NB4 (cell line): ENCODE data around the gene PAX2.
A peak's percentile ranks its signal among the peaks of the same experiment; 100 is the strongest.

Experiments
- DNase-seq: peaks from one replicate; pipeline ENCODE4 v3.0.0; 2010; ENCODE audit warnings: low read depth
- H3K4me3 ChIP-seq: one replicate; pipeline ENCODE4 v1.5.1; 2011; ENCODE audit warnings: mild to moderate bottlenecking, low read depth, low read length, moderate library complexity
- MYC ChIP-seq: IDR thresholded peaks from 2 replicates; pipeline ENCODE4 v1.6.1; 2011; ENCODE audit warnings: low read depth, low read length
- POLR2A ChIP-seq: IDR thresholded peaks from 2 replicates; pipeline ENCODE4 v1.6.1; 2011; ENCODE audit warnings: mild to moderate bottlenecking; ENCODE audit not compliant: insufficient read length; ENCODE audit errors: extremely low read depth
- TF ChIP-seq, protein P1 (sequence below): IDR thresholded peaks from one replicate; pipeline ENCODE4 v1.5.1; 2012; ENCODE audit warnings: low read depth, low read length
- TF ChIP-seq, protein P2 (sequence below): IDR thresholded peaks from 2 replicates; pipeline ENCODE4 v1.6.1; 2011; ENCODE audit warnings: low read depth, low read length

PAX2 gene

DNA sequence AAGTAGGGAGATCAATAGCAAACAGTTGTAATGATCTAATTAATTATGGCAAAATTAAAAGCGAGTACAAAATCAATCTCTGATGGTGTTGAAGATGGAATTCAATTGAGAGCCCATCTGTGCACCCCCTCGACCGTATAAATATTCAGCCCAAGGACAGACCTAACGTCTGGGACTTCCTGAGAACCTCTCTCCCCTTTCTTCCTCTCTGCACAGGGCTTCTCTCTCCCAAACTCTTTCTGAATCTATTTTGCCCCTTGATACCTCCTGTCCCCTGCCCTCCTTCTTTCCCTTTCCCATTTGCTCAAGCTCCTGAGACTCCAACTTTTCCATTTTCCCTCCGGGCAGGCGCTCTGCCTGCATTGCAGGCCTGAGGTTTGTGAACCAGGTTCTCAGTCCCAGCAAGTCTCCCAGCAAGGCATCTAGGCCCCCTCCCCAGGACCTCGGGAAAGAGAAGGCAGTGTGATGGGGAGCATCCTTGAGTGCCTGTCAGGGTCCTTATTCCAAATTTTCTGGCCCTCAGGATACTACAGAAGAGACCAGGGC is 8.5 kb upstream of the PAX2 start:
- no peak overlapping the region for H3K4me3 ChIP-seq
- TF ChIP-seq, protein P1, sequence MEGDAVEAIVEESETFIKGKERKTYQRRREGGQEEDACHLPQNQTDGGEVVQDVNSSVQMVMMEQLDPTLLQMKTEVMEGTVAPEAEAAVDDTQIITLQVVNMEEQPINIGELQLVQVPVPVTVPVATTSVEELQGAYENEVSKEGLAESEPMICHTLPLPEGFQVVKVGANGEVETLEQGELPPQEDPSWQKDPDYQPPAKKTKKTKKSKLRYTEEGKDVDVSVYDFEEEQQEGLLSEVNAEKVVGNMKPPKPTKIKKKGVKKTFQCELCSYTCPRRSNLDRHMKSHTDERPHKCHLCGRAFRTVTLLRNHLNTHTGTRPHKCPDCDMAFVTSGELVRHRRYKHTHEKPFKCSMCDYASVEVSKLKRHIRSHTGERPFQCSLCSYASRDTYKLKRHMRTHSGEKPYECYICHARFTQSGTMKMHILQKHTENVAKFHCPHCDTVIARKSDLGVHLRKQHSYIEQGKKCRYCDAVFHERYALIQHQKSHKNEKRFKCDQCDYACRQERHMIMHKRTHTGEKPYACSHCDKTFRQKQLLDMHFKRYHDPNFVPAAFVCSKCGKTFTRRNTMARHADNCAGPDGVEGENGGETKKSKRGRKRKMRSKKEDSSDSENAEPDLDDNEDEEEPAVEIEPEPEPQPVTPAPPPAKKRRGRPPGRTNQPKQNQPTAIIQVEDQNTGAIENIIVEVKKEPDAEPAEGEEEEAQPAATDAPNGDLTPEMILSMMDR, result no peak
- TF ChIP-seq POLR2A (no peak), MYC (no peak)
- TF ChIP-seq, protein P2, sequence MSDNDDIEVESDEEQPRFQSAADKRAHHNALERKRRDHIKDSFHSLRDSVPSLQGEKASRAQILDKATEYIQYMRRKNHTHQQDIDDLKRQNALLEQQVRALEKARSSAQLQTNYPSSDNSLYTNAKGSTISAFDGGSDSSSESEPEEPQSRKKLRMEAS, result no peak
- no peak for DNase-seq

DNA sequence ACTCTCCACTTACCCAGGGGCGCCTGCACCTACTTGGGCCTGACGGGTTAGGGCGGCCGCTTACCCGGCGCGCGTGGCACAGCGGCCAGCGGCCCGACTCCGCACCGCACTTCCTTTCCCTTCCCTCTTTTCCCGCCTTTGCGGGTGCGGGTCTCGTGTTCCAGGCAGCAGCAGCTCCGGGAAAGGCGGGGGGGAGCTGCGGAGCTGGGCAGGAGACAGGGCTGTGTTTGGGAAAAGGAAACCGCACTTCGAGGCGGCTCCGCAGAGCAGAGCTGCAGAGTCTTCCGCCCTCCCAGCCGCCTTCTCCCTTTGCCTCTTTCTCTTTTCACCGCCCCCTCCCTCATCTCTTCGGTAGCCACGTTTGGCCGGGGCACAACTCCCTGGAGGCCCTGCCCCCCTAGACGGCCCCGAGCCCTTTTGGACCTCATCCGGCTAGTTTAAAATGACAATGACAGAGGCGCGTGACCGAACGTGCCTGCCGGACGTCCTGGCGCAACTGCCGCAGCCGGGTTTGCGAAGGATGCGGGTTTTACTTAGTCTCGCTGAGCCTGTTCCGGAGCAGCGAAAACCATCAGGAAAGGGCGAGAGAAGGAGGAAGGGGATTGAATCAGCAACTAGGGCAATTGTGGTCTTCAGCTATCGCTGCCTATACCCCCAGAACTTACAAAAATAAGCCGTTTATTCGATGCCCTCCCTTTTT is 7.9 kb upstream of the PAX2 start:
- no peak overlapping the region for H3K4me3 ChIP-seq
- TF ChIP-seq, protein P2, result no peak
- TF ChIP-seq MYC (no peak), POLR2A (no peak)
- DNase-seq, result peak; percentile 14

DNA sequence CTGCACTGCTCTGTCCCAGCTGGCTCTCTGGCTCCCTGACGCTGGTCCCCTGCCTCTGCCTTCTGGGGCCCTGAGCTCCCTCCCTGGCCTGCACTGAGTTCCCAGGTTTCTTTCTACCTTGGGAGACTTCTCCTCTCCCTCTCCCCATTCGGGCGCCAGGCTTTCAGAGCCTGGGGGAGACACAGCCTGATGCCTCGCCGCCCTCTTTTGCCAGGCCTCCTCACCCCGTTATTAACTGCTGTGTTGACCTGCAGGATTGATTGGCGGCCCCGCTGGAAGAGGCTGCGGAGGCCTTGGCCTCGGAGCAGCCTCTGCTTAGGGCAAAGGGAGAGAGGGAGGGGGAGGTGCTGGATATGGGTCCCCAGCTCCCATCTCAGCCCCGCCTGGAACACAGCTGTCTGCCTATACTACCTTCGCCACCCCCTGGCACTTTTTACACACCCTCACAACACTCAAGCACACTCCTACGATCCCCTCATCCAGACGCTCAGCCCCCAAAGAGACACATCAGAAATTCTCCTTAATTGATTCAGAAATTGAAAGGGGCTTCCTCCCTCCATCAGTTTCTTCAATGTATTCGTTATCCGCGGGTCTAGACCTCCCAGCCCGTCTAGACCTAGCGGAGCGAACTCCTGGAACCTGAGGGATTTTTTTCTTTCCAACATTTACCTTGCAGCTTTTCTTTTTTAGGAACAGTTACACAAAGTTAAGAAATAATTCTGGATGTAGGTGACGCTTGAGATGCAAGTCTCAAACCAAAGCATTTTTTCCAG is 7.1 kb upstream of the PAX2 start:
- H3K4me3 ChIP-seq, result no peak overlapping the region
- TF ChIP-seq, protein P1, result no peak
- no peak for TF ChIP-seq MYC
- no peak for TF ChIP-seq POLR2A
- TF ChIP-seq, protein P2, result no peak
- DNase-seq, result no peak

DNA sequence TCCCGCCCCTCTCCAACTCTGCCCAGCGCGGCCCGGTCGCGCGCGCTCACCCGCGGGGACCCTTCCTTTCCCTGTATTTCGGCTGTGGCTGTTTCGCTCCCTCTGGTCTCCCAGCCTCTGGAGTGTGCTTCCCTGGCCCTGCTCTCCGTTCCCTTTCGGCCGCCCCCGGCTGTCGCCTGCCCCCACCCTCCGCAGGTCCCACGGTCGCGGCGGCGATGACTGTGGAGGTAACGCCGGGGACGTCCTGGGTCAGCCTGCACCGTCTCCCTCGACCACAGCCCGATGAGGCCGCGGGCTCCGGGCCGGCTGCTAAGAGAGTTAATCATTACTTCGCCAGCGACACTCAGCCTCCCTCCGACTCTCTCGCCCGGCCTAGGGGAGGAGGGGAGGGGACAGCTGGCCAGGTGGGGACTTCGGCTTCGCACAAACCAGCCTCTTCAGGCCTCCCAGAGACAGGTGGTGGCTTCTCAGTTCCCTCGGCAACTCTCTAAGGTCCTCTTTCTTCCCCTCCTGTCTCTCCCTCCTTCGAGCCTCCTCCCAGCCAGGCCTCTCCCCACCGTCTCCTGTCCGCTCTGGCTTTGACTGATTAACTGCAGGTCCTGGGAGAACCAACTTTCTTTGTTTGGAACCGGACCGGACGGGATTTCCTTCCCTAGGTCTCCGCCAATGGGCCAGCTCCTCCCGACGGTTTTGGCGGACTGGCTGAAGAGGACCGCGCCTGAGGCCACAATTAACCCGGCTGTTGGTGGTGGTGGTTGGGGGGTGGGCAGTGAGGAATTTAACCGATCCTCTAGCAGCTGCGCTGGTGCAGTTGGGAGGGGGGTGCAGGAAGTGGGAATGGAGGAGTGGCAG is 5.6 kb upstream of the PAX2 start:
- H3K4me3 ChIP-seq, result no peak overlapping the region
- no peak for DNase-seq
- TF ChIP-seq MYC, result no peak
- TF ChIP-seq POLR2A, result no peak
- TF ChIP-seq, protein P1, result no peak
- TF ChIP-seq, protein P2, result no peak

DNA sequence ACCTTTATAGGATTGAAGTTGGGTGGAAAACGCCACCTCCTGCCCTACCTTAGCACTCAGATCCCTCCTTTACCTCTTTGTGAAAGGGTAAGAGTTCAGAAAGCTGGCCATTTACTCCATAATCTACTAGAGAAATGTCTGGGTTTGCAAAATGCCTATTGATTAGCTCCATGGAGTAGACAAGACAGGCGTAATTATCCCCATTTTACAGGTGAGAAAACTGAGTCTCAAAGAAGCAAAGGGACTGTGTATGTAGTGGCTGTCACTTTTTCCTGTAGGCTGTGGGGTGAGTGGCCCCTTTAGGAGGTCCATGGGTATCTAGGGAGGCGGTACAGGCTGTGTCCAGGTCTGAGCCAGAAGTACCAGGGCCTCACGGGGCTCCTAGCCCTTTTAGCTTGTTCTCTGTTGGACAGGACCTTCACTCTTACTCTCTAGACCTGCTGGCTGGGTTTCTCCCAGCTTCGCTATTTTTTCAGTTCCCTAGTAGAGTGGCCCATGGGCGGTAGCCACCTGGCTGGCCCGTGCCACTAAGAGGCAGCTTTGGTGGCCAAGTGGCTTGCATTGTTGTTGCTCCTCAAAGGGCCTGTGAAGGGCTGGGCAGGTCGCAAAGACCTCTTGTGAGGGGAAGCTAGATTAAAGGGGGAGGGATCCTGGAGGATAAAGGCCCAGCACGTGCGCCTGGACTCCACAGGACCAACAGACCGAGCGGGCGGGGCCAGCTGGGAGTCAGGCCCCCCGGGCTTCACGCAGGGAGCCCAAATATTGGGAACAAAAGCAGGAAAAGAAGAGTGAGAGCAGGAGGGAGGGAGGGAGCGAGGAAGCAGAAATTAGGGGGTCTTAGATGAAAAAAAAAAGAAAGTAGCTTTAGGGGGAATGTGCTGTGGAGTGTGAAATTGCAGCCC is 4.7 kb upstream of the PAX2 start:
- TF ChIP-seq POLR2A (no peak), MYC (no peak)
- TF ChIP-seq, protein P2, result no peak
- TF ChIP-seq, protein P1, result no peak
- DNase-seq, result no peak
- H3K4me3 ChIP-seq, result no peak overlapping the region
